Gastrocnemius medialis (tissue), 4 donors: ENCODE measurements around the gene FLT4.

Experiments used
- POLR2A ChIP-seq, 2 donors: fragments of 450-650 bp; IDR thresholded peaks; one replicate each; pipeline ENCODE4 v1.6.1; 2017; ENCODE audit warnings: antibody characterized with exemption in 2 of 2, mild to moderate bottlenecking in 2 of 2, moderate library complexity in 2 of 2
- TF ChIP-seq, protein P1 (sequence below), 5 experiments: fragments of 450-650 bp in 3 of 5; fragments of 200-600 bp in 2 of 5; sonication (generic) in 2 of 5; IDR thresholded peaks in 4 of 5; conservative IDR thresholded peaks in 1 of 5; 1 replicate in 4 of 5; 2 replicates in 1 of 5; pipeline ENCODE4 v1.5.1; 2016 to 2019; ENCODE audit warnings: antibody characterized with exemption in 5 of 5, mild to moderate bottlenecking in 3 of 5, moderate library complexity in 3 of 5

DNA sequence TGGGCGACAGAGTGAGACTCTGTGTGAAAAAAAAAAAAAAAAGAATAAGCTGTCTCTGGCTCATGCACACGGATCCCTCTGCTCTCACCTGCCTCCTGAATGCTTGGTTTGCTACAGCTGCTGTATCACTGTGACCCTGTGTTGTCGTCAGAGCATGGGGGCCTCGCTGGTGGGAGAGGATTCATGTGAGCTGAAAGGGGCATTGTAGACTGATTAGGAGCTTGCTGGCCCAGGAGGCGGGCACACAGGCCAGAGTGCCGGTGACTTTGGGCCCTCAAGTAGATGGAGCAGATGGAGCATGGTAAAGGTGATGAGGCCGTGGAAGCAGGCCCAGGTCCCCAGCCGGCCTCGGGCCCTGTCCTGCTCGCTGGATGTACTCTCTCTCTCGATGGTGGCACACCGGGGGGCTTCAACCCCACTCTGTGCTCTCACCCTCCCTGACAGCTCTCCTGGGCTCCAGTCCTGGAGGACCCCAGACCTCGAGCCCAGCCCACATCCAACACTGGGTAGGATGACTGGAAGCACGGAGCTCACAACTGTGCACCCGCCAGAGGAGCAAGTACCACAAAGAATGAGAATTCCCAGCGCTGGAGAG, 7.1 kb downstream of the FLT4 start:
- TF ChIP-seq, protein P1, sequence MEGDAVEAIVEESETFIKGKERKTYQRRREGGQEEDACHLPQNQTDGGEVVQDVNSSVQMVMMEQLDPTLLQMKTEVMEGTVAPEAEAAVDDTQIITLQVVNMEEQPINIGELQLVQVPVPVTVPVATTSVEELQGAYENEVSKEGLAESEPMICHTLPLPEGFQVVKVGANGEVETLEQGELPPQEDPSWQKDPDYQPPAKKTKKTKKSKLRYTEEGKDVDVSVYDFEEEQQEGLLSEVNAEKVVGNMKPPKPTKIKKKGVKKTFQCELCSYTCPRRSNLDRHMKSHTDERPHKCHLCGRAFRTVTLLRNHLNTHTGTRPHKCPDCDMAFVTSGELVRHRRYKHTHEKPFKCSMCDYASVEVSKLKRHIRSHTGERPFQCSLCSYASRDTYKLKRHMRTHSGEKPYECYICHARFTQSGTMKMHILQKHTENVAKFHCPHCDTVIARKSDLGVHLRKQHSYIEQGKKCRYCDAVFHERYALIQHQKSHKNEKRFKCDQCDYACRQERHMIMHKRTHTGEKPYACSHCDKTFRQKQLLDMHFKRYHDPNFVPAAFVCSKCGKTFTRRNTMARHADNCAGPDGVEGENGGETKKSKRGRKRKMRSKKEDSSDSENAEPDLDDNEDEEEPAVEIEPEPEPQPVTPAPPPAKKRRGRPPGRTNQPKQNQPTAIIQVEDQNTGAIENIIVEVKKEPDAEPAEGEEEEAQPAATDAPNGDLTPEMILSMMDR (IDR thresholded peaks at IDR 0.05 in 4 of 5, conservative IDR thresholded peaks at IDR 0.05 in 1 of 5): no peak
- TF ChIP-seq POLR2A (IDR thresholded peaks at IDR 0.05): no peak
